Measurements from ENCODE around the gene MON1A.

DNA sequence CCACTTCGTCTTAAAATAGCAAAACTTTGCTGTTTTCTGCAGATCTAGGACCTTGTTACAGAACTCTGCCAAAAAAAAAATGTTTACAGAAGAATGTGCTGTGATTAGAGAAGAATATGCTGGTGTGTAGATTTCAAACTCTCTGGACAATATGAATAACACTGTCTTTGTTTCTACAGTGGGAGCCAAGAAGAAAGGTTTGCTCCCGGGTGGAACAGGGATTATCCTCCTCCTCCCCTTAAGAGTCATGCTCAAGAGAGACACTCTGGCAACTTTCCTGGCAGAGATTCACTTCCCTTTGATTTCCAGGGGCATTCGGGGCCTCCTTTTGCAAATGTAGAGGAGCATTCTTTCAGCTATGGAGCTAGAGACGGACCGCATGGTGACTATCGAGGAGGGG is 37.7 kb upstream of the MON1A start:
- TF ChIP-seq POLR2A (IDR thresholded peaks at IDR 0.05; ENCODE audit: control extremely low read depth in 1 of 2, low read depth in 2 of 2, low read length in 2 of 2): no peak
- TF ChIP-seq FOSL1 (IDR thresholded peaks at IDR 0.05; ENCODE audit: insufficient read depth, low read depth, low read length): no peak
- no peak for TF ChIP-seq EP300 (IDR thresholded peaks at IDR 0.05; ENCODE audit: borderline replicate concordance in 1 of 2, low read depth in 2 of 2, low read length in 2 of 2)
- TF ChIP-seq, protein P1, sequence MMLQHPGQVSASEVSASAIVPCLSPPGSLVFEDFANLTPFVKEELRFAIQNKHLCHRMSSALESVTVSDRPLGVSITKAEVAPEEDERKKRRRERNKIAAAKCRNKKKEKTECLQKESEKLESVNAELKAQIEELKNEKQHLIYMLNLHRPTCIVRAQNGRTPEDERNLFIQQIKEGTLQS (IDR thresholded peaks at IDR 0.05; ENCODE audit: insufficient read depth, low read depth, low read length): no peak
- TF ChIP-seq POLR2AphosphoS5 (IDR thresholded peaks at IDR 0.05; ENCODE audit: low read depth, low read length): no peak
- no peak for TF ChIP-seq CHD1 (IDR thresholded peaks at IDR 0.05; ENCODE audit: low read depth, low read length)
- no peak for TF ChIP-seq CBX5 (IDR thresholded peaks at IDR 0.05; ENCODE audit: low read depth, low read length)
- TF ChIP-seq, protein P2, sequence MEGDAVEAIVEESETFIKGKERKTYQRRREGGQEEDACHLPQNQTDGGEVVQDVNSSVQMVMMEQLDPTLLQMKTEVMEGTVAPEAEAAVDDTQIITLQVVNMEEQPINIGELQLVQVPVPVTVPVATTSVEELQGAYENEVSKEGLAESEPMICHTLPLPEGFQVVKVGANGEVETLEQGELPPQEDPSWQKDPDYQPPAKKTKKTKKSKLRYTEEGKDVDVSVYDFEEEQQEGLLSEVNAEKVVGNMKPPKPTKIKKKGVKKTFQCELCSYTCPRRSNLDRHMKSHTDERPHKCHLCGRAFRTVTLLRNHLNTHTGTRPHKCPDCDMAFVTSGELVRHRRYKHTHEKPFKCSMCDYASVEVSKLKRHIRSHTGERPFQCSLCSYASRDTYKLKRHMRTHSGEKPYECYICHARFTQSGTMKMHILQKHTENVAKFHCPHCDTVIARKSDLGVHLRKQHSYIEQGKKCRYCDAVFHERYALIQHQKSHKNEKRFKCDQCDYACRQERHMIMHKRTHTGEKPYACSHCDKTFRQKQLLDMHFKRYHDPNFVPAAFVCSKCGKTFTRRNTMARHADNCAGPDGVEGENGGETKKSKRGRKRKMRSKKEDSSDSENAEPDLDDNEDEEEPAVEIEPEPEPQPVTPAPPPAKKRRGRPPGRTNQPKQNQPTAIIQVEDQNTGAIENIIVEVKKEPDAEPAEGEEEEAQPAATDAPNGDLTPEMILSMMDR (IDR thresholded peaks at IDR 0.05; ENCODE audit: control extremely low read depth in 1 of 3, insufficient read depth in 1 of 3, low read depth in 1 of 3, low read length in 3 of 3): no peak
